Endothelial cell (in vitro differentiated cells): ENCODE data around the gene WDR18. TPM values are rescaled to one million over a fixed set of nuclear protein-coding genes. Genes with fewer than 3 reads are reported as not detected.
"Not testable (repeated sequence)": the region's sequence is repeated elsewhere in the genome, so short reads cannot be mapped to it uniquely, and the experiment has no call there.

Experiments
- DNase-seq: peaks from one replicate; pipeline ENCODE4 v3.0.0; 2021; ENCODE audit warnings: low spot score
- H3K27ac Mint-ChIP-seq: one replicate; pipeline ENCODE4 v1.8.0; 2021; ENCODE audit warnings: mixed read lengths, inconsistent platforms; ENCODE audit not compliant: unreplicated experiment
- H3K27me3 Mint-ChIP-seq: one replicate; pipeline ENCODE4 v1.8.0; 2021; ENCODE audit warnings: mild to moderate bottlenecking, moderate library complexity, mixed read lengths, inconsistent platforms; ENCODE audit not compliant: unreplicated experiment
- H3K36me3 Mint-ChIP-seq: one replicate; pipeline ENCODE4 v1.8.0; 2021; ENCODE audit warnings: mild to moderate bottlenecking, low read depth, mixed read lengths, inconsistent platforms; ENCODE audit not compliant: unreplicated experiment
- H3K4me1 Mint-ChIP-seq: one replicate; pipeline ENCODE4 v1.8.0; 2021; ENCODE audit warnings: mild to moderate bottlenecking, mixed read lengths, inconsistent platforms; ENCODE audit not compliant: unreplicated experiment
- H3K4me3 Mint-ChIP-seq: one replicate; pipeline ENCODE4 v1.8.0; 2021; ENCODE audit warnings: mild to moderate bottlenecking, mixed read lengths, inconsistent platforms; ENCODE audit not compliant: unreplicated experiment
- H3K9me3 Mint-ChIP-seq: one replicate; pipeline ENCODE4 v1.8.0; 2021; ENCODE audit warnings: mixed read lengths, inconsistent platforms; ENCODE audit not compliant: unreplicated experiment
- total RNA-seq: library from RNA; stranded (reverse); fragmentation: NEBNext Ultra II Directional; extraction: Animal tissue kit (Norgen Biotek cat#: 25700); gene quantifications from one replicate; pipeline ENCODE4 v1.2.1, GENCODE V29; 2021; ENCODE audit not compliant: unreplicated experiment
- TF ChIP-seq, protein P1 (sequence below): fragments of 200-600 bp; sonication (generic); IDR thresholded peaks from one replicate; pipeline ENCODE4 v1.5.0; 2021; ENCODE audit warnings: antibody characterized with exemption; ENCODE audit not compliant: unreplicated experiment

Gene WDR18
- total RNA-seq, 1 donor from 2014 or later = 53.1 TPM

- DNase-seq = no peak
- Mint-ChIP-seq H3K4me1 (no peaks in the 10 kb centered on the region), H3K36me3 (peaks cover under 1% of the 10 kb centered on the region), H3K27ac (no peak overlapping the region), H3K4me3 (no peak overlapping the region), H3K9me3 (no peaks in the 10 kb centered on the region), H3K27me3 (no peaks in the 10 kb centered on the region)
- TF ChIP-seq, protein P1, sequence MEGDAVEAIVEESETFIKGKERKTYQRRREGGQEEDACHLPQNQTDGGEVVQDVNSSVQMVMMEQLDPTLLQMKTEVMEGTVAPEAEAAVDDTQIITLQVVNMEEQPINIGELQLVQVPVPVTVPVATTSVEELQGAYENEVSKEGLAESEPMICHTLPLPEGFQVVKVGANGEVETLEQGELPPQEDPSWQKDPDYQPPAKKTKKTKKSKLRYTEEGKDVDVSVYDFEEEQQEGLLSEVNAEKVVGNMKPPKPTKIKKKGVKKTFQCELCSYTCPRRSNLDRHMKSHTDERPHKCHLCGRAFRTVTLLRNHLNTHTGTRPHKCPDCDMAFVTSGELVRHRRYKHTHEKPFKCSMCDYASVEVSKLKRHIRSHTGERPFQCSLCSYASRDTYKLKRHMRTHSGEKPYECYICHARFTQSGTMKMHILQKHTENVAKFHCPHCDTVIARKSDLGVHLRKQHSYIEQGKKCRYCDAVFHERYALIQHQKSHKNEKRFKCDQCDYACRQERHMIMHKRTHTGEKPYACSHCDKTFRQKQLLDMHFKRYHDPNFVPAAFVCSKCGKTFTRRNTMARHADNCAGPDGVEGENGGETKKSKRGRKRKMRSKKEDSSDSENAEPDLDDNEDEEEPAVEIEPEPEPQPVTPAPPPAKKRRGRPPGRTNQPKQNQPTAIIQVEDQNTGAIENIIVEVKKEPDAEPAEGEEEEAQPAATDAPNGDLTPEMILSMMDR = no peak
These were observed 27.2 kb upstream of the WDR18 start for GRCh38 chr19:956766-957440.

DNA sequence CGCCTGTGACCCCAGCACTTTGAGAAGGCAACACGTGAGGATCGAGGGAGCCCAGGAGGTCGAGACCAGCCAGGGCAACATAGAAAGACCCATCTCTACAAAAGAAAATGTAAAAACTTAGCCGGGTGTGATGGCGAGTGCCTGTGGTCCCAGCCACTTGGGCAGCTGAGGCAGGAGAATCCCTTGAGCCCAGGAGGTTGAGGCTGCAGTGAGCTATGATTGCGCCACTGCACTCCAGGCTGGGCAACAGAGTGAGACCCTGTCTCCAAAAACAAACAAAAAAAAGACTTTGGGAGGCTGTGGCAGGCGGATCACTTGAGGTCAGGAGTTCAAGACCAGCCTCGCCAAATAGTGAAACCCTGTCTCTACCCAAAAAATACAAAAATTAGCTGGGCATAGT is 26.6 kb upstream of the WDR18 start:
- not testable (repeated sequence) for DNase-seq, H3K9me3 Mint-ChIP-seq, H3K27me3 Mint-ChIP-seq, H3K36me3 Mint-ChIP-seq, H3K4me3 Mint-ChIP-seq, H3K4me1 Mint-ChIP-seq, H3K27ac Mint-ChIP-seq

- no peak overlapping the region for H3K4me3 Mint-ChIP-seq
- peak overlapping the region; percentile 52 for H3K27ac Mint-ChIP-seq
- DNase-seq = no peak
- H3K27me3 Mint-ChIP-seq = no peaks in the 10 kb centered on the region
- no peaks in the 10 kb centered on the region for H3K9me3 Mint-ChIP-seq
- TF ChIP-seq, protein P1 = no peak
- H3K4me1 Mint-ChIP-seq = no peaks in the 10 kb centered on the region
- peaks cover 7% of the 10 kb centered on the region for H3K36me3 Mint-ChIP-seq
These were observed 24.9 kb upstream of the WDR18 start for GRCh38 chr19:958967-959855.

GRCh38 chr19:960020-960419 is 24.1 kb upstream of the WDR18 start:
- TF ChIP-seq, protein P1 = no peak
- Mint-ChIP-seq H3K9me3 (no peaks in the 10 kb centered on the region), H3K27ac (no peak overlapping the region), H3K36me3 (peaks cover 15% of the 10 kb centered on the region), H3K27me3 (peaks cover 1% of the 10 kb centered on the region), H3K4me1 (peaks cover under 1% of the 10 kb centered on the region), H3K4me3 (no peak overlapping the region)
- DNase-seq = no peak

GRCh38 chr19:960601-960938 is 23.6 kb upstream of the WDR18 start:
- no peak for DNase-seq
- H3K27ac Mint-ChIP-seq = no peak overlapping the region
- H3K9me3 Mint-ChIP-seq = no peaks in the 10 kb centered on the region
- TF ChIP-seq, protein P1 = no peak
- H3K27me3 Mint-ChIP-seq = peaks cover 3% of the 10 kb centered on the region
- H3K36me3 Mint-ChIP-seq = peaks cover 21% of the 10 kb centered on the region
- peaks cover 2% of the 10 kb centered on the region for H3K4me1 Mint-ChIP-seq
- no peak overlapping the region for H3K4me3 Mint-ChIP-seq
